Loucy (cell line): ENCODE results near the gene MAMLD1.
A peak's percentile ranks its signal among the peaks of the same experiment; 100 is the strongest.

Experiments
- H2AFZ ChIP-seq: fragments of 200-600 bp; sonication (generic); 2 replicates; pipeline ENCODE4 v1.6.0; 2016; ENCODE audit warnings: antibody characterized with exemption, mild to moderate bottlenecking, low read length, moderate library complexity
- H3F3A ChIP-seq: fragments of 200-600 bp; 2 replicates; pipeline ENCODE4 v1.6.0; 2016; ENCODE audit warnings: antibody characterized with exemption, low read depth, mild to moderate bottlenecking
- H3K27me3 ChIP-seq: fragments of 200-600 bp; sonication (generic); 2 replicates; pipeline ENCODE4 v1.6.1; 2014; ENCODE audit warnings: low read length, mild to moderate bottlenecking; ENCODE audit not compliant: insufficient read depth, poor library complexity, severe bottlenecking
- H3K36me3 ChIP-seq: fragments of 200-600 bp; sonication (generic); 2 replicates; pipeline ENCODE4 v1.6.1; 2016; ENCODE audit warnings: low read length; ENCODE audit not compliant: insufficient read depth
- H3K4me1 ChIP-seq: fragments of 200-600 bp; sonication (generic); 2 replicates; pipeline ENCODE4 v1.5.1; 2014; ENCODE audit warnings: low read length, mild to moderate bottlenecking; ENCODE audit not compliant: insufficient read depth, poor library complexity, severe bottlenecking
- H3K4me2 ChIP-seq: fragments of 200-600 bp; sonication (generic); 2 replicates; pipeline ENCODE4 v1.6.0; 2014; ENCODE audit warnings: antibody characterized with exemption, low read length, low read depth, mild to moderate bottlenecking; ENCODE audit not compliant: poor library complexity, severe bottlenecking
- H3K4me3 ChIP-seq: fragments of 200-600 bp; sonication (generic); 2 replicates; pipeline ENCODE4 v1.5.1; 2014; ENCODE audit warnings: low read length, mild to moderate bottlenecking, mixed read lengths; ENCODE audit not compliant: poor library complexity, severe bottlenecking
- H3K79me2 ChIP-seq: fragments of 200-600 bp; sonication (generic); 2 replicates; pipeline ENCODE4 v1.6.1; 2014; ENCODE audit warnings: low read length; ENCODE audit not compliant: insufficient read depth
- H3K9ac ChIP-seq: fragments of 200-600 bp; sonication (generic); 2 replicates; pipeline ENCODE4 v1.6.0; 2014; ENCODE audit warnings: mild to moderate bottlenecking, low read depth, low read length, moderate library complexity; ENCODE audit not compliant: poor library complexity, severe bottlenecking
- H3K9me2 ChIP-seq: fragments of 200-600 bp; sonication (generic); replicated peaks from 2 replicates; pipeline ENCODE4 v1.6.1; 2016; ENCODE audit warnings: low read depth, low read length, mixed read lengths
- H3K9me3 ChIP-seq: fragments of 200-600 bp; sonication (generic); 2 replicates; pipeline ENCODE4 v1.6.1; 2014; ENCODE audit warnings: mild to moderate bottlenecking, antibody characterized with exemption, low read length, low read depth; ENCODE audit not compliant: insufficient read depth
- H4K20me1 ChIP-seq: fragments of 200-600 bp; sonication (generic); 2 replicates; pipeline ENCODE4 v1.6.0; 2014; ENCODE audit warnings: antibody characterized with exemption, low read length, mild to moderate bottlenecking; ENCODE audit not compliant: insufficient read depth, poor library complexity, severe bottlenecking
- EZH2phosphoT487 ChIP-seq: fragments of 200-600 bp; IDR thresholded peaks from 2 replicates; pipeline ENCODE4 v1.6.1; 2018; ENCODE audit warnings: antibody characterized with exemption, mild to moderate bottlenecking, moderate library complexity, borderline replicate concordance
- TF ChIP-seq, protein P1 (sequence below): fragments of 200-600 bp; sonication (generic); conservative IDR thresholded peaks from 2 replicates; pipeline ENCODE4 v1.5.1; 2014; ENCODE audit warnings: mild to moderate bottlenecking, antibody characterized with exemption, low read length

The MAMLD1 gene

DNA sequence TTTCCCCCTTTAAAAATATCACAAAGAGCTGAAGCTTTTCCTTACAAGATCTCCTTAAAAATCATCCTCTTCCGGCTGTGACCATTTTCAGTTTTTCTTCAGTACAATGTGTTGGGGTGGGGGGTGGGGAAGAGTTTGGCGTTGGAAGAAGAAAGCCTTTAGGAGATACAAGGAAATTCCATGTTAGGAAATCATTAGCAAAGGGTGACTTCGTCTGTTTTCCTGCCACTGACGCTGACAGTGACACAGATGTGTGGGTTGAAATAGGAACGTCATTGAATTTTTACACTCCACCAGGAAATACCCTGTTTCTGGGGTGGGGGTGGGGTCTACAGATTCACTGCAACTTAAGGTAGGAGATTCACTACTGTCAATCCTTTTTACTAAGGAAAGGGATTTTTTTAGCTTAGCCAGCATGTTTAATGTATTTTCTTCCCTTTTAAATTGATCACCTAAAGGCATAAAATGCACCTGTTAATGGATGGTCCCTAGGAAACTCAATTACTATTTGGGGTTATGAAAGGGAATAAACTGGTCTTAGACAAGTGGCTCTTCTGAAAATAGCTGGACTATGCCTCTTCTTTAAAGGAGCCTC lies 3.9 kb downstream of the MAMLD1 start:
- no peaks in the 10 kb centered on the region for H3K4me1 ChIP-seq

DNA sequence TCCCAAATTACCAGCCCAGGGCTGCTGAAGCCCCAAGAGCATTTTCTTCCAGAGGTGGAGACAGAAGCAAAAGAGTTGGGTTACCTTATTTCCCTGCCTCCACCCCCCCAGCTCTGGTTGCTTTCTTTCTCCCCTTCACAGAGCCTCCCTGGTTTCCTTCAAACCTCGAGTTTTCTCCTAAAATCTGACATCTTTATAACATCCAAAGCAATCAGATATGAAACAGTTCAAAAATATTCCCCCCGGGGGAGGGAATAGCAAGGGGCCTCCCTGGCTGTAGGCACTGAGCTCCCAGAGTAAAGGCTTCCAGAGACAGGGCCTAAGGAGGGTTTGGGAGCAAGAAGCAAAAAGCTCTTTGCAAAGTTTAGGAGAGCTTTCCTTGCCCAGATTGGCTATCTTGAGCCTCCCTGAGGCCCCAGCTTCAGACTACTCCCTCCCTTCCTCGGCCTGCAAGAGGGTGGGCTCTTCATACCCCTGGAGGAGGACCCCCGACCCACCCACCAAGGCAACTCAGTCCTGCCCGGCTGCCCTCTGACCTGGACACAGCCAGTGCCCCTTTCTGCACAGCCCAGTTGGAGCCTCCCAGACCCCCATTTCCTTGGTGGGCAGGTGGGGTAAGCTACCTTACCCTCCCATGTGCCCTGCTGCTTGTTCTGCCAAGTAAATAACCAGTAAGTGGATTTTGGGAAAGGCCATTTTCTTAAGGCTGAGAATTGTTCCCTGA lies 7.6 kb downstream of the MAMLD1 start:
- Histone ChIP-seq H3K4me1 (no peaks in the 10 kb centered on the region), H3K79me2 (peaks cover 5% of the 10 kb centered on the region; the same call in 1 of the 2 replicates), H3K4me2 (no peak overlapping the region), H3K27me3 (no peaks in the 10 kb centered on the region), H3K9me2 (no peaks in the 10 kb centered on the region), H2AFZ (no peak overlapping the region), H3F3A (no peaks in the 10 kb centered on the region), H4K20me1 (no peaks in the 10 kb centered on the region), H3K9me3 (no peaks in the 10 kb centered on the region), H3K4me3 (no peak overlapping the region), H3K9ac (no peak overlapping the region), H3K36me3 (no peaks in the 10 kb centered on the region)
- TF ChIP-seq, protein P1, sequence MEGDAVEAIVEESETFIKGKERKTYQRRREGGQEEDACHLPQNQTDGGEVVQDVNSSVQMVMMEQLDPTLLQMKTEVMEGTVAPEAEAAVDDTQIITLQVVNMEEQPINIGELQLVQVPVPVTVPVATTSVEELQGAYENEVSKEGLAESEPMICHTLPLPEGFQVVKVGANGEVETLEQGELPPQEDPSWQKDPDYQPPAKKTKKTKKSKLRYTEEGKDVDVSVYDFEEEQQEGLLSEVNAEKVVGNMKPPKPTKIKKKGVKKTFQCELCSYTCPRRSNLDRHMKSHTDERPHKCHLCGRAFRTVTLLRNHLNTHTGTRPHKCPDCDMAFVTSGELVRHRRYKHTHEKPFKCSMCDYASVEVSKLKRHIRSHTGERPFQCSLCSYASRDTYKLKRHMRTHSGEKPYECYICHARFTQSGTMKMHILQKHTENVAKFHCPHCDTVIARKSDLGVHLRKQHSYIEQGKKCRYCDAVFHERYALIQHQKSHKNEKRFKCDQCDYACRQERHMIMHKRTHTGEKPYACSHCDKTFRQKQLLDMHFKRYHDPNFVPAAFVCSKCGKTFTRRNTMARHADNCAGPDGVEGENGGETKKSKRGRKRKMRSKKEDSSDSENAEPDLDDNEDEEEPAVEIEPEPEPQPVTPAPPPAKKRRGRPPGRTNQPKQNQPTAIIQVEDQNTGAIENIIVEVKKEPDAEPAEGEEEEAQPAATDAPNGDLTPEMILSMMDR: no peak
- TF ChIP-seq EZH2phosphoT487: no peak

More for the DNA sequence above, 3.9 kb downstream of the MAMLD1 start:
- Histone ChIP-seq H3K9me3 (no peaks in the 10 kb centered on the region), H2AFZ (no peak overlapping the region), H4K20me1 (no peaks in the 10 kb centered on the region), H3K36me3 (no peaks in the 10 kb centered on the region), H3K27me3 (no peaks in the 10 kb centered on the region), H3K4me2 (peak overlapping the region; percentile 89), H3K79me2 (peaks cover 5% of the 10 kb centered on the region; the same call in 1 of the 2 replicates), H3K9me2 (no peaks in the 10 kb centered on the region), H3K4me3 (peak overlapping the region; percentile 87), H3K9ac (peak overlapping the region; percentile 75), H3F3A (no peaks in the 10 kb centered on the region)
- TF ChIP-seq EZH2phosphoT487: no peak
- TF ChIP-seq, protein P1: no peak

DNA sequence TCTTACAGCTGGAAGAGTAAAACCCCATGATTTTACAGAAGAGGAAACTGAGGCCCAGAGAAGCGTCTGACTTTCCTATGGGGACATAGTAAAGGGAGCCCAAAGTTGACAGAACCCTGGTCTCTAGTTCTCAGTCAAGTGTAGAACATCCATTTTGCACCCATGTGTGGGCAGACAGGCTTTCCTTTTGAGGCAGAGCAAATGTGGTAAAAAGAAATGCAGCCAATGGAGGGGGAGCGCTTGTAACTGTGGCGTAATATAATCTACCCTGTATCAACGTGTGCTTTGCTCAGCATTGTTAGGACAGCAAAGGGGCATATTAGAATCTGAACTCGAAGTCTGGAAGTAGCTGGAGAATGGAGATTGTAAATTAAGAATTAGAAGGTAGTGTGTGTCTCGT lies 8.8 kb downstream of the MAMLD1 start:
- H2AFZ ChIP-seq: no peak overlapping the region
- H3F3A ChIP-seq: no peaks in the 10 kb centered on the region
- H3K4me2 ChIP-seq: no peak overlapping the region
- H3K4me3 ChIP-seq: no peak overlapping the region
- no peak overlapping the region for H3K9ac ChIP-seq
- no peaks in the 10 kb centered on the region for H3K9me2 ChIP-seq
- TF ChIP-seq EZH2phosphoT487: no peak
- TF ChIP-seq, protein P1: no peak
- no peaks in the 10 kb centered on the region for H3K27me3 ChIP-seq
- H4K20me1 ChIP-seq: no peaks in the 10 kb centered on the region
- H3K9me3 ChIP-seq: no peaks in the 10 kb centered on the region
- H3K36me3 ChIP-seq: no peaks in the 10 kb centered on the region
- peaks cover 5% of the 10 kb centered on the region; the same call in 1 of the 2 replicates for H3K79me2 ChIP-seq
- H3K4me1 ChIP-seq: no peaks in the 10 kb centered on the region
